HAP-1 (cell line): ENCODE measurements around the gene FUT2.
"Not testable (repeated sequence)": the region's sequence is repeated elsewhere in the genome, so short reads cannot be mapped to it uniquely, and the experiment has no call there.

ENCODE experiments used
- DNase-seq, 2 experiments: peaks; one replicate each; pipeline ENCODE4 v3.0.0-alpha.2; 2016 to 2020; ENCODE audit warnings: low spot score in 2 of 2
- H3K27me3 ChIP-seq: fragments of 250-450 bp; sonication (Bioruptor Pico); 2 replicates; pipeline ENCODE4 v1.5.1; 2020; ENCODE audit warnings: low read depth, mild to moderate bottlenecking, moderate library complexity
- H3K36me3 ChIP-seq: fragments of 250-450 bp; sonication (Bioruptor Pico); replicated peaks from 2 replicates; pipeline ENCODE4 v1.5.1; 2020; ENCODE audit warnings: mild to moderate bottlenecking
- H3K4me1 ChIP-seq: fragments of 250-450 bp; sonication (Bioruptor Pico); 2 replicates; pipeline ENCODE4 v1.5.1; 2020; ENCODE audit warnings: mild to moderate bottlenecking
- H3K4me3 ChIP-seq: fragments of 250-450 bp; sonication (Bioruptor Pico); 2 replicates; pipeline ENCODE4 v1.5.1; 2020; ENCODE audit warnings: mild to moderate bottlenecking, moderate library complexity
- H3K9me3 ChIP-seq: fragments of 250-450 bp; sonication (Bioruptor Pico); 2 replicates; pipeline ENCODE4 v1.5.1; 2020; ENCODE audit warnings: mild to moderate bottlenecking, moderate library complexity
- in situ Hi-C: fragments of 300-500 bp; cut with MboI; formaldehyde crosslinking; loops from 3 replicates; pipeline ENCODE4 v1.14.3; 2020; ENCODE audit warnings: low sequenced_read_pairs, inconsistent platforms, mixed read lengths

FUT2 gene

DNA sequence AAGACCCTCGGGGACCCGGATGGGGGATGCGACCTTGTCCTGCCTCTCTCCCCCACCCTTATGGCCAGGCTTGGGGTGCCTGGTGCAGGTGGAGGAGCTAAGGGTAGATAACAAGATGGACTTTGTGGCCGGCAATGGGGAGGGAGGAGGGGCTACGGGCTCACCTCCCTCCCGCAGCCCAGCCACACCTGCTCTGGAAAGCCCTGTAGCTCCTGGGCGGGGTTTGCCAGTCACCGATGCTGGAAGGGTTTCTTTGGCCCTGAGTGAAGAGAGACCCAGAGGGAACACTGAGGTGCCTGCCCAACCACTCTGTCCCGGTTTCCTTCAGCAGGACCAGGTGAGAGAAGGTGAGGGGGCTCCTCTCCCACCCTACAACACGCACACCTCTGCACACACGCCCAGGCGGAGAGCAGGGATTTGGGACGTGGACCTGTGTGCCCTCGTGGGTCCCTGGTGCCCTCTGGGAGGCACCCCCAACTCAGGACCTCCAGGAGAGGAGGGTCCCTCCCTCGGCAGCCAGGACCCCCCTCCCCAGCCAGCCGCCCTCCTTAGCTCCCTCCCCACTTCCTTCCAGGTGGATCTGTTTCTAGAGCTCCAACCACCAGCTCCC lies at the start of gene FUT2:
TSS of gene FUT2 (plus strand) at position 229 of the 610 bp plus-strand sequence. CDS start 6,986 bp downstream, outside the sequence.
- Histone ChIP-seq H3K27me3 (no peaks in the 10 kb centered on the region), H3K36me3 (no peaks in the 10 kb centered on the region), H3K4me3 (no peak within 1 kb of the TSS), H3K4me1 (no peaks in the 10 kb centered on the region), H3K9me3 (no peaks in the 10 kb centered on the region)
- no peak for DNase-seq
- in situ Hi-C loops = no loop called here

DNA sequence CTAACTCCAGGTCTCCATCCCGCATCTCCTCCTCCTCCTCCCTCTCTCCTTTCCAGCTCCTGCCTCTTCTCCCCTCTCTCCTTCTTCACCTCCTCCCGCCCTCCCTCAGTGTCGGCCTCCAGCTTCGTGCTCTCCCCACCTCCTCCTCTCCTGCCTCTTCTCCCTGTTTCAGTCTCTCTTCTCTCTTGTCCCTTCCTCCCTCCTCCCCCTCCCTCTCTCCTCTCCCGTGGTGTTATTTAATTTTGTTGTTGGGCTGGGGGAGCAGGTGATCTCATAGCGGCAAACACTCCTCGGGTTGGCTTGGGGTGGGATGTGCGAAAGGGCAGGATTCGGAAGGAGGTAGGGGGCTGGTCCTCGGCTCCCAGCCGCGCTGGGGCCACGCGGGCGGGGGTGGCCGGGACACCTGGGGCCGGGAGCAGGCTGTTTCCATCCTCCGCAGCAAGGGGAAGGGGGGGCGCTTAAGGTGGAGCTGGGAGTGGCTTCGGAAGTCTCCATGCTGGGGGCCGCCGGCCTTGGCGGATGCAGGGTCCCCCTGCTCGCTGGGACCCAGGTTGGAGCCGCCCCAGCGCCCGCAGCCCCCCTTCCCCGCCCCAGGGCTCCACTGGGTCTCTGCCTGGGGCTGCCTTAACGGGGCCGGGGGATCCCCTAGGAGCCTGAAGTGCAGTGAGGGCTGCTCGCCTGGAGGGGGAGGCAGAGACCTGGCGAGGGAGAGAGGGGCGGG lies 49.6 kb upstream of the FUT2 start, which contains the start of gene CA11:
TSS of gene CA11 (minus strand) at position 187 of the 721 bp plus-strand sequence. CDS start 555 bp downstream, outside the sequence.
- peak; percentile 88 to 97 for DNase-seq
- in situ Hi-C loops = loop anchor here (5.0 to 10.0 kb wide), 2 partner anchors 191 to 319 kb away; partner anchors contain the start of genes FTL and HSD17B14

GRCh38 chr19:48646722-48647216 lies 49.0 kb upstream of the FUT2 start:
- peak overlapping the region; percentile 40 for H3K4me3 ChIP-seq
- H3K4me1 ChIP-seq = peaks cover 15% of the 10 kb centered on the region
- in situ Hi-C loops = loop anchor here (5.0 to 10.0 kb wide), 2 partner anchors 191 to 318 kb away; partner anchors contain the start of genes FTL and HSD17B14
- DNase-seq = no peak
- no peaks in the 10 kb centered on the region for H3K27me3 ChIP-seq
- no peaks in the 10 kb centered on the region for H3K9me3 ChIP-seq
- H3K36me3 ChIP-seq = no peaks in the 10 kb centered on the region

More for the DNA sequence above, 49.6 kb upstream of the FUT2 start, which contains the start of gene CA11:
- H3K4me3 ChIP-seq = peak within 1 kb of the TSS; percentile 40
- no peaks in the 10 kb centered on the region for H3K27me3 ChIP-seq
- peaks cover 15% of the 10 kb centered on the region for H3K4me1 ChIP-seq
- H3K36me3 ChIP-seq = no peaks in the 10 kb centered on the region
- H3K9me3 ChIP-seq = no peaks in the 10 kb centered on the region

DNA sequence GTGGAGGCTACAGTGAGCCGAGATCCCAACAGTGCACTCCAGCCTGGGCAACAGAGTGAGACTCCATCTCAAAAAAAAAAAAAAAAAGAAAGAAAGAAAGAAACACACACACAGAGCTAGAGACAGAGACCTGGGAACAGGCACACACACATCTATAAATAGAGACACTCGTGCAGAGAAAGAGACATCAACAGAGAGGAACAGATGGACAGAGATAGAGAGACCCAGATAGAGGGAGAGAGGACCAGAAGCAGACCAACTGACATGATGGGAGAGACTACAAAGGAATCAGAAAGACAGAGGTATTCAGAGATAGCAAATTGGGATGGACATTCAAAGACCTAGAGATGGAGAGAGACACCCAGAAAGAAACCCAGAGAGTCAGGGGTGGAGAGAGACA lies 47.6 kb upstream of the FUT2 start:
- no peak for DNase-seq
- Histone ChIP-seq H3K9me3 (no peaks in the 10 kb centered on the region), H3K4me1 (peaks cover 15% of the 10 kb centered on the region), H3K36me3 (no peaks in the 10 kb centered on the region), H3K4me3 (no peak overlapping the region), H3K27me3 (no peaks in the 10 kb centered on the region)
- in situ Hi-C loops = loop anchor here (5.0 to 10.0 kb wide), 2 partner anchors 189 to 317 kb away; partner anchors contain the start of genes FTL and HSD17B14

- Histone ChIP-seq H3K9me3 (no peaks in the 10 kb centered on the region), H3K4me3 (no peak overlapping the region), H3K36me3 (no peaks in the 10 kb centered on the region), H3K4me1 (peaks cover 4% of the 10 kb centered on the region), H3K27me3 (no peaks in the 10 kb centered on the region)
- no peak for DNase-seq
- in situ Hi-C loops = no loop called here
These were observed 44.6 kb upstream of the FUT2 start for GRCh38 chr19:48650974-48651682.

DNA sequence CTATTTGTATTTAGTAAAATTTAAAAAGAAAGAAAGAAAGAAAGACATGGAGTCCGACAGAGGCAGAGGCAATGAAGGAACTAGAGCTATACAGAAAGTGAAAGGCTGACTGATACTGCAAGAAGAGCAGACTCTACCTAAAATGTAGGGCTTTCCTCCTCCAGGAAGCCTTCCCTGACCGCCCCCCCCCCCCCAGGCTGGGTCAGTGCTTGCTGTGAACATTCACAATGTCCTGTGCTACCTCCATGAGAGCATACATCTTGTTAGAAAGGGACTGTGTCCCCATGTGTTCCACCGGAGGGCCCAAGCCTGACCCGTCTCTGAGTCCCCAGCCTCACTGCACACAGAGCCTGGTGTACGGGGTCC lies 44.1 kb upstream of the FUT2 start:
- Histone ChIP-seq H3K27me3 (no peaks in the 10 kb centered on the region), H3K9me3 (no peaks in the 10 kb centered on the region), H3K4me1 (peaks cover 3% of the 10 kb centered on the region; the same call in 1 of the 2 replicates), H3K36me3 (no peaks in the 10 kb centered on the region), H3K4me3 (no peak overlapping the region)
- DNase-seq = no peak
- in situ Hi-C loops = no loop called here

GRCh38 chr19:48654299-48655059 lies 41.3 kb upstream of the FUT2 start:
- in situ Hi-C loops = no loop called here
- Histone ChIP-seq H3K36me3 (no peaks in the 10 kb centered on the region), H3K4me1 (no peaks in the 10 kb centered on the region), H3K4me3 (no peak overlapping the region), H3K9me3 (no peaks in the 10 kb centered on the region), H3K27me3 (no peaks in the 10 kb centered on the region)
- DNase-seq = no peak

DNA sequence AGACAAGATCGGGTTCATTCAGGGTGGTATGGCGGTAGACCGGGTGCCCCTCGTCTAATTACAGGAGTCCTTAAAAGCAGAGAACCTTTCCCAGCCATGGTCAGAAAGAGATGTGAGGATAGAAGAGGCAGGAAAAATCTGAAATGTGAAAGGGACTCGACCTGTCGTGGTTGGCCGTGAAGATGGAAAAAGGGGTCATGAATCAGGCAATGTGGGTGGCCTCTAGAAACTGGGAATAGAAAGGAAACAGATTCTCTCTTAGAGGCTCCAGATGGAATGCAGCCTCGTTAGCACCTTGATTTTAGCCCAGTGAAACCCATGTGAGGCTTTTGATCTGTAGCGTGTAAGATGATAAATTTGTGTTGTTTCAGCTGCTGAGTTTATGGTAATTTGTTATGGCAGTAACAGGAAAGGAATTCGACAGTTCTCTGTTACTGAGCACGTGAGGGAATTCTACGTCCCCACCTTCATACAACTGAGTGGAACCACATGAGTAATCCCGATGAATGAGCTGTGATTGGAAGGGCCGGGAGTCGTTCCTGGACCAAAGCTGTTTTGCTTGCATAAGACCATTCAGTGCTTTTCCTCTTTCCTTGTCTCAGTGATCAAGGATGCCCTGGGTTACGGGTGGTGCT lies 38.8 kb upstream of the FUT2 start:
- Histone ChIP-seq H3K27me3 (no peaks in the 10 kb centered on the region), H3K9me3 (no peaks in the 10 kb centered on the region), H3K4me3 (no peak overlapping the region), H3K36me3 (no peaks in the 10 kb centered on the region), H3K4me1 (peaks cover 7% of the 10 kb centered on the region; the same call in 1 of the 2 replicates)
- no peak for DNase-seq
- in situ Hi-C loops = no loop called here

DNA sequence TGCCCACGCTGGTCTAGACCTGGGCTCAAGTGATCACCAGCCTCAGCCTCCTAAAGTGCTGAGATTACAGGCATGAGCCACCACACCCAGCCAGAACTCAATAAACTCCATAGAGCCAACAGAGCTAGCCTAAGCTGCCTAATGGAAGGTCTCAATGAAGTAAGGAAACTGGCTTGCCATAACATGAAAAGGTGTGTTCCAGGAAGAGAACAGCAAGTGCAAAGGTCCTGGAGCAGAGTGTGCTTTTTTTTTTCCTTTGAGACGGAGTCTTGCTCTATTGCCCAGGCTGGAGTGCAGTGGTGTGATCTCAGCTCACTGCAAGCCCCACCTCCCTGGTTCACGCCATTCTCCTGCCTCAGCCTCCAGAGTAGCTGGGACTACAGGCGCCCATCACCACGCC lies 37.9 kb upstream of the FUT2 start:
- H3K36me3 ChIP-seq, H3K27me3 ChIP-seq, in situ Hi-C loops, H3K9me3 ChIP-seq, DNase-seq, H3K4me3 ChIP-seq, H3K4me1 ChIP-seq: not testable (repeated sequence)

DNA sequence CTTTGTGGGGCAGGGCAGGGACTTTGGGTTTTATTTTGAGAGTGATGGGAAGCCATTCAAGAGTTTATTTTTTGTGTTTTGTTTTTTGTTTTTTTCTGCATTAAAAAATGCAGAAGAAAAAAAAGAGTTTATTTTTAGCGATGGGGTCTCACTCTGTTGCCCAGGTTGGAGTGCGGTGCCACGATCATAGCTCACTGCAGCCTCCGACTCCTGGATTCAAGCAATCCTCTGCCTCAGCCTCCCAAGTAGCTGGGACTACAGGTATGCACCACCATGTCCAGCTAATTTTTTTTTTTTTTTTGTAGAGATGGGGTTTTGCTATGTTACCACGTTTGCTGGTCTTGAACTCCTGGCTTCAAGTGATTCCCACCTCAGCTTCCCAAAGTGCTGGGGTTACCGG lies 37.3 kb upstream of the FUT2 start:
- Histone ChIP-seq H3K4me3 (no peak overlapping the region), H3K4me1 (peaks cover 7% of the 10 kb centered on the region; the same call in 1 of the 2 replicates), H3K36me3 (no peaks in the 10 kb centered on the region), H3K27me3 (no peaks in the 10 kb centered on the region), H3K9me3 (no peaks in the 10 kb centered on the region)
- in situ Hi-C loops = no loop called here
- DNase-seq = no peak

DNA sequence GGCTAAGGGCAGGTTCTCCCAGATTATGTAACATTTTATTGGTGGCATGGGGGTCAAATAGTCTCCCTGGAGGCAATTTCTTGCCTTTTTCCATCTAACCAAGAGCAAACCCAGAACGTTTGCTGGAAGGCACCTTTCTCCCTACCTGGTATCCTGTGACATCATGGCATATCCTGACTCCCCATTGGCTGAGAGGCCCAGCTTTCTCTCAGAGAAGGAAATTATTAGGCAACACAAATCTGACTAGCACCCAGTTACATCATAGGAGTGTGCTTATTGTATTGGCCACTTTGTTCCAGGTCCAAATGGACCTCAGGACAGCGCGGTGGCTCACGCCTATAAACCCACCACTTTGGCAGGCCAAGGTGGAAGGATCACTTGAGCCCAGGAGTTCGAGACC lies 36.0 kb upstream of the FUT2 start:
- peaks cover 7% of the 10 kb centered on the region; the same call in 1 of the 2 replicates for H3K4me1 ChIP-seq
- H3K27me3 ChIP-seq = no peaks in the 10 kb centered on the region
- H3K36me3 ChIP-seq = no peaks in the 10 kb centered on the region
- H3K9me3 ChIP-seq = no peaks in the 10 kb centered on the region
- no peak overlapping the region for H3K4me3 ChIP-seq
- in situ Hi-C loops = no loop called here
- no peak for DNase-seq

- Histone ChIP-seq H3K4me1 (peaks cover 7% of the 10 kb centered on the region; the same call in 1 of the 2 replicates), H3K9me3 (no peaks in the 10 kb centered on the region), H3K4me3 (no peak overlapping the region), H3K36me3 (no peaks in the 10 kb centered on the region), H3K27me3 (no peaks in the 10 kb centered on the region)
- DNase-seq = peak; percentile 59 to 91
- in situ Hi-C loops = no loop called here
These were observed 34.7 kb upstream of the FUT2 start for GRCh38 chr19:48660852-48661710.
